Ishikawa (cell line): ENCODE data around the gene PROS1.

Experiments
- CEBPB ChIP-seq: IDR thresholded peaks from 2 replicates; pipeline ENCODE4 v1.6.1; 2012
- CREB1 ChIP-seq: IDR thresholded peaks from 2 replicates; pipeline ENCODE4 v1.6.1; 2012; ENCODE audit warnings: low read depth
- EGR1 ChIP-seq: IDR thresholded peaks from 2 replicates; pipeline ENCODE4 v1.6.1; 2012
- EP300 ChIP-seq: IDR thresholded peaks from 2 replicates; pipeline ENCODE4 v1.6.1; 2012; ENCODE audit warnings: borderline replicate concordance
- FOXM1 ChIP-seq: IDR thresholded peaks from 2 replicates; pipeline ENCODE4 v1.6.1; 2012; ENCODE audit warnings: low read depth, borderline replicate concordance
- MAX ChIP-seq: IDR thresholded peaks from 2 replicates; pipeline ENCODE4 v1.6.1; 2012
- NFIC ChIP-seq: IDR thresholded peaks from 2 replicates; pipeline ENCODE4 v1.6.1; 2012
- RAD21 ChIP-seq: IDR thresholded peaks from 2 replicates; pipeline ENCODE4 v1.6.1; 2012; ENCODE audit warnings: low read depth
- TAF1 ChIP-seq: IDR thresholded peaks from 2 replicates; pipeline ENCODE4 v1.6.1; 2012; ENCODE audit warnings: low read depth, mild to moderate bottlenecking
- TCF12 ChIP-seq: IDR thresholded peaks from 2 replicates; pipeline ENCODE4 v1.6.1; 2012; ENCODE audit warnings: low read depth
- TEAD4 ChIP-seq: IDR thresholded peaks from 2 replicates; pipeline ENCODE4 v1.6.1; 2012

DNA sequence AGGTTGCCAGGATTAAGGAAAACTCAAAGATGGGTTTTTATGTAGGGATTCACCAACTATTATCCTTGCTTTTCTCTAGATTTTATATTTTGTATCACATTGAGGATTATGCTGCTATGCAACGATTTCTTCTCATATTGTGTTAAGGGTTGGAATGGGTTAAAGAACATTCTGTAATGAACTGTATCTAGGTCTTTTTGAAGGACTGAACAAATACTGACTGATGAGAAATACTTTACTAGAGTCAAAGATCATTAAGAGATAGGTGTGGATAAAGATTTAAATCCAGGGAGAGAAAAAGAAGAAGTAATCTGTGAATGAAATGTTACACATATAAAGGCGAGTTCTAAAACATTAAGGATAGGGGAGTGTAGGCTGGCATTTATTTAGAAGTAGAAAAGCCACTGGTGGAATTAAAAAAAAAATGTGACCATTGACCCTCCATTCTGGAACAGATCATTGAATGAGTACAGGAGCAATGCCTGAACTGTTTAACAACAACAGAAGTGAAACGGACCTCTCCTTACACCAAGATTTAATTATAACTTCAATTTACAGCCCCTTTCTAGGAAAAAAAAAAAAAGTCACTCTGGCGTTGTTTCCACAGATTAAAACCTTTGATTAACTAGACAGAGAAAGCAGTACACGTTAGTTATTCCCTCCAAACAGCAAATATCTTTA lies 39.2 kb downstream of the PROS1 start:
- TF ChIP-seq RAD21: no peak
- no peak for TF ChIP-seq EGR1
- TF ChIP-seq MAX: no peak
- TF ChIP-seq TAF1: no peak
- TF ChIP-seq EP300: no peak
- no peak for TF ChIP-seq CREB1
- TF ChIP-seq TEAD4: no peak
- TF ChIP-seq FOXM1: no peak
- TF ChIP-seq NFIC: no peak
- TF ChIP-seq TCF12: no peak
- no peak for TF ChIP-seq CEBPB
